HG03095 (cell line): ENCODE results near the gene TPR.

ENCODE experiments used
- ATAC-seq: cut with Tn5 transposase; IDR thresholded peaks from one replicate; pipeline ENCODE4 v1.9.1; 2021; ENCODE audit warnings: moderate library complexity; ENCODE audit not compliant: unreplicated experiment

Gene TPR

GRCh38 chr1:186291271-186291670 lies 83.8 kb downstream of the TPR start:
- no peak for ATAC-seq

GRCh38 chr1:186289943-186290545 lies 85.0 kb downstream of the TPR start:
- no peak for ATAC-seq

- ATAC-seq: no peak
These were observed 88.3 kb downstream of the TPR start for GRCh38 chr1:186286615-186287315.

- ATAC-seq: peak; percentile 63
These were observed 91.7 kb downstream of the TPR start for GRCh38 chr1:186283374-186283773.

GRCh38 chr1:186282466-186282865 lies 92.6 kb downstream of the TPR start:
- ATAC-seq: no peak

- no peak for ATAC-seq
These were observed 99.2 kb downstream of the TPR start for GRCh38 chr1:186275822-186276221.

GRCh38 chr1:186272486-186272885 lies 102.6 kb downstream of the TPR start:
- ATAC-seq: no peak

GRCh38 chr1:186271032-186271431 lies 104.0 kb downstream of the TPR start:
- ATAC-seq: no peak
